HG03558 (cell line): Measurements from ENCODE around the gene GASK1A.

Source experiments
- ATAC-seq: cut with Tn5 transposase; IDR thresholded peaks from one replicate; pipeline ENCODE4 v1.9.1; 2021; ENCODE audit warnings: moderate number of reproducible peaks; ENCODE audit not compliant: unreplicated experiment; ENCODE audit errors: extremely low read depth

Gene GASK1A

GRCh38 chr3:43079536-43080332 is 100.6 kb downstream of the GASK1A start:
- ATAC-seq, result no peak

GRCh38 chr3:43080726-43081568 is 101.8 kb downstream of the GASK1A start:
- no peak for ATAC-seq

GRCh38 chr3:43081796-43082195 is 102.7 kb downstream of the GASK1A start:
- no peak for ATAC-seq

- ATAC-seq, result no peak
Observed at GRCh38 chr3:43082457-43082856, 103.3 kb downstream of the GASK1A start.

- ATAC-seq, result no peak
Observed at GRCh38 chr3:43086460-43087165, 107.5 kb downstream of the GASK1A start.

- ATAC-seq, result no peak
Observed at GRCh38 chr3:43087249-43087776, 108.2 kb downstream of the GASK1A start.

- ATAC-seq, result no peak
Observed at GRCh38 chr3:43089081-43089480, 110.0 kb downstream of the GASK1A start.

GRCh38 chr3:43090238-43090637 is 111.1 kb downstream of the GASK1A start:
- ATAC-seq, result no peak

- ATAC-seq, result no peak
Observed at GRCh38 chr3:43091481-43091880, 112.4 kb downstream of the GASK1A start.

- no peak for ATAC-seq
Observed at GRCh38 chr3:43093006-43093405, 113.9 kb downstream of the GASK1A start.

GRCh38 chr3:43093974-43094373 is 114.9 kb downstream of the GASK1A start:
- no peak for ATAC-seq

- ATAC-seq, result no peak
Observed at GRCh38 chr3:43094381-43094780, 115.3 kb downstream of the GASK1A start.

- ATAC-seq, result no peak
Observed at GRCh38 chr3:43094851-43095250, 115.7 kb downstream of the GASK1A start.

GRCh38 chr3:43095370-43095769 is 116.3 kb downstream of the GASK1A start:
- no peak for ATAC-seq

GRCh38 chr3:43096761-43097160 is 117.7 kb downstream of the GASK1A start:
- no peak for ATAC-seq

- ATAC-seq, result no peak
Observed at GRCh38 chr3:43097400-43098080, 118.4 kb downstream of the GASK1A start.

GRCh38 chr3:43098761-43099160 is 119.7 kb downstream of the GASK1A start:
- ATAC-seq, result no peak

- ATAC-seq, result no peak
Observed at GRCh38 chr3:43102773-43103480, 123.8 kb downstream of the GASK1A start.

- no peak for ATAC-seq
Observed at GRCh38 chr3:43104039-43104438, 124.9 kb downstream of the GASK1A start.
